Measurements from ENCODE around the gene PROX2.

PROX2 gene

GRCh38 chr14:74875941-74876913, at the start of gene PROX2:
Gene PROX2 (minus strand): TSS chr14:74876145. CDS start chr14:74863834, 12,311 bp downstream.
- DNase-seq (ENCODE audit: low spot score), result no peak

DNA sequence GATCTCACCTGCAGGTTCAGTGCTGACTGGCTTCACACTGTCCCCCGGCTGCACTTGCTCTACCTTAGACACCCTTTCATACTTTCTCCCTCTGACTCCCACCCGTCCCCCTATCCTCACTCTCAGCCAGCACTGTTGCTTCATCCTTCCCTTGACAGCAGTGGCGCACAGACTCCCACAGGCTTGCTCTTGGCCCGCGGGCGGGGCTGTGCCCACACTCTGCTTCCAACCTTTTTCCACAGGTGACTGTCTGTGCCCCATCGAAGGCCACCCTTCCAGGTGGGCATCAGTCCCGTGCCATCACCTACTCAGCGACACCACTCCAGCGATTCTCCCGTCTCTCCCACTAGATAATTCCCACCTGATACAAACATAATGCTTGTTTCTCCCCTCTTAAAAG, 48.1 kb upstream of the PROX2 start:
- no peak for DNase-seq (ENCODE audit: low spot score)

DNA sequence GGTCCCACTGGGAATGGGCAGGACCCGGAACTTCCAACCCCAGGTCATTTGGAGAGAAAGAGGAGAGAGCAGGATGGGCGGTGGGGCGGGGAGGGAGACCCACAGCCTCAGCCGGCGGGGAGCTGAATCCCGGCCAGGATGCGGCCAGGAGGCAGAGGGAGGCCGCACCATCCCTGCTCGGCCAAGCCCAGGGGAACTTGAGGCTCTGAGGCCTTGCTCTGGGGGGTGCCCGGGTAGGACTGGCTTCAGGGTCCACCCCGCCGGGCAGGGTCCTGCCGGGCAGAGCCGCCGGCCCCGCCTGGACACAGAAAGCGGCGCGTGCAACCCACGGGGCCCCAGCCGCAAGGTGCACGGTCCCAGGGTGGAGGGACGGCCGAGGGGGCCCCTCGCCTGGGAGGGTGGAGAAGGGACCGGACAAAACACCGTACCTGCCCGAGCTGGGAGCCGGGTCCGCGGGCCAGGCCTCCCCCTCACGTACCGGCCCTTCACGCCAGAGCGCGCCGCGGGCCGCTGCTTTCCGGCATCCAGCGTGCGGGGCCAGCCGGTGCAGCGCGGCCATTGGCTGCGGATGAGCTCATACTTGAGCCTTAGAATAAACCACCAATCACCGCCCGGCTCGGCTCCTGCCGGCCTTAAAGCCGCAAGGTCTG, 46.9 kb upstream of the PROX2 start, which contains the start of gene RPS6KL1:
Gene RPS6KL1, minus strand, starts transcription at position 509 of the 650 bp plus-strand sequence. CDS start 1,719 bp downstream, outside the sequence.
- DNase-seq (ENCODE audit: low spot score), result peak; percentile 82

- DNase-seq (ENCODE audit: low spot score), result no peak
These were observed 46.2 kb upstream of the PROX2 start for GRCh38 chr14:74921987-74922751.

DNA sequence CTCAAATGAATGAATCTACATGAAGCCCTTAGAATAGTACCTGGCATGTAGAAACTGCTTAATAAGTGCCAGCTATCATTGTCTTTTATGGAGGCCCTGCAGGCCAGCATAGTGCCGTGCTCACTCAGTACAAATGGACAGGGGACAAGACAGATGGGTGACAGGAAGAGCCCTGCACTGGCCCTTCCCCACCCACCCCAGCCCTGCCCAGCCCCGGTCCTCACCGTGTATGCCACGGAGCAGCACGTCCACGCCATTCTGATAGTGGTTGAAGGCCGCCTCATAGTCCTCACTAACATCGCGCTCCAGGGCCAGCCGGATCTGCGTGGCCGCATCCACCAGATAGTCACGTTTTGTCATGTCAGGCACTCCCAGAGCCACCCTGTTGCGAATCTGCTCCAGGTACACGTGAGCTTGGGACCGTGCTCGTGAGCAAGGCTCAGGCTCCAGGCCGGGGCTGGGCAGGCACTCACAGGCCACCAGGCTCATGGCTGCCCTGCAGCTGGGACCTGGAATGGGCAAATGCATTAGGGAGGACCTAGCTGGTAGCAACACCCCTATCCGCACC, 45.2 kb upstream of the PROX2 start:
- DNase-seq (ENCODE audit: low spot score), result no peak

GRCh38 chr14:74920281-74920680, 44.3 kb upstream of the PROX2 start:
- no peak for DNase-seq (ENCODE audit: low spot score)

- no peak for DNase-seq (ENCODE audit: low spot score)
These were observed 43.6 kb upstream of the PROX2 start for GRCh38 chr14:74919421-74920165.

DNA sequence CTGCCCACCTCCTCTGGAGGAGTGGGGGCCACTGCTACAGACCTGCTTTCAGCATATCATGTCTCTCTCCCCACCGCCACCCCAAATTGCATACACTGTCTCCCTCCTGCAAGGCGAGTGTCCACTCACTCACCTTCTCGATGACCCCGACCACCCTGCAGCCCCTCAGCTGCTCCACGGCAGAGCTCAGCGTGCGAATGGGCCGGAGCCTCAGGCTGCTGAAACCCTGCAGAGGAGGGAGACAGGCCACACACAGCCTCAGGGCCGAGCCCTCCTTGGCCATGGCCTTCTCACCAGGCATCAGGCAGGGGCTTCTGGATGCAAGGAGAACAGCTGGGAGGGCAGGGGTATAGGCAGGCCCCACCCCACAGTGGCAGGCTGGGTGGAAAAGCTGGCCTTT, 42.4 kb upstream of the PROX2 start:
- DNase-seq (ENCODE audit: low spot score), result no peak

GRCh38 chr14:74917646-74918081, 41.7 kb upstream of the PROX2 start:
- no peak for DNase-seq (ENCODE audit: low spot score)

DNA sequence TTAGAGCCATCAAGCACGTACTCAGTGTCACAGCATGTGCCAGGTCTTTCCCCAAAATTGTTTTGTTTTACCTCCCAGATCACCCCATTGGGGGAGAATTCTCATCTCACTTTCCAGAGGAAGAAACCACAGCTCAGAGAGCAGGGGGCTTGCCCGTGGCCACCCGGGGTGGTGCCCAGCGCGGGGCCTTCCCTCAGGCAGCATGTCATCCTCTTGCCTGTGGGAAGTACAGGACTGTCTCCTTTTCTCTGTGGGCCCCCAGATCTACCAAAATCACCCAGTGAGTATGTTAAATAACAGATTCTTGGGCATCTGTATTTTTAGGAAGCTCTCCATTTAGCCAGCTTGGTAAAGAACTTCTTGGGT, 41.2 kb upstream of the PROX2 start:
- no peak for DNase-seq (ENCODE audit: low spot score)

- no peak for DNase-seq (ENCODE audit: low spot score)
These were observed 39.9 kb upstream of the PROX2 start for GRCh38 chr14:74915826-74916225.

- no peak for DNase-seq (ENCODE audit: low spot score)
These were observed 39.5 kb upstream of the PROX2 start for GRCh38 chr14:74915426-74915825.

DNA sequence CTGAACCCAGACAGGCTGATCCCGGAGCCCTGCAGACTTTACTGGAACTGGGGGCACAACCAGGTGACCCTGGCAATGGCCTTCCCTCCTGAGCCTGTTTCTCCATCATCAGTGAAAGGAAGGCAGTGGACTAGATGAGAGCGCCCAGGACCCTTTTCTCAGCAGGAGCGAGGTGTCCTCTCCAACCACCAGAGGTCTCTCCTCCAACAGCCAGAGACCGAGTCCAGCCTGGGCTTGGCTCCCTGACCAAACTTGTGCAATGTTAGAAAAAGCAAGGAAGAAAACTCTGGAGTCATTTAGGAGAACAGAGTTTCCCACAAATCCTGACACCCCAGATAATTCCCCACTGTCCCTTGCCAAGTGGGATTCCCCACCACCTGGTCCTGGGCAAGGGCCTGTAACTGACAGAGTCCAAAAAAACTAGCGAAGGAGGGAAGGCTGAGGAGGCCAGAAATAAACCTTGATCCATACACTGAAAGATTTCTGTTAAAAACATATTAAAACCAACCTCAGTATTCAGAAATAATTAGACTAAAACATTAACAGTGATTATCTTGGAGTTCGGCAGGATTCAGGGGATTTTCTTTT, 38.1 kb upstream of the PROX2 start:
- DNase-seq (ENCODE audit: low spot score), result no peak

DNA sequence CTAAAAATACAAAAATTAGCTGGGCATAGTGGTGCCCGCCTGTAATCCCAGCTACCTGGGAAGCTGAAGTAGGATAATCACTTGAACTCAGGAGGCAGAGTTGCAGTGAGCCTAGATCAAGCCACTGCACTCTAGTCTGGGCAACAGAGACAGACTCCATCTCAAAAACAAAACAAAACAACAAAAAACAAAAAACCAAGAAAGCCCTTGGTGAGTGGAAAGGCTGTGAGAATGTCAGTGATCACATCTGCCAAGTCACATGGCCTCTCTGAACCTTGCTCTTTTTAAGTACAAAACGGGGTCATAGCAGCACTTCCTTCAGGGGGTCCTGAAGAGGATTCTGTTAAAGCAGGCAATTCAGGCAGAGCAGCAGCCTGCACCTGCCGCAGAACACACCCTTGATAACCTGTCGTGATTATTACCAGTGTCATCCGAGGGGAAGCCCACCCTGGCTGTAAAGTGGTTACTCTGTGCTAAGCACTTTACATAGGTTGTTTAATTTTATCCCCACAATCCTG, 37.5 kb upstream of the PROX2 start:
- no peak for DNase-seq (ENCODE audit: low spot score)

- no peak for DNase-seq (ENCODE audit: low spot score)
These were observed 36.9 kb upstream of the PROX2 start for GRCh38 chr14:74912801-74913200.

GRCh38 chr14:74912111-74912510, 36.2 kb upstream of the PROX2 start:
- no peak for DNase-seq (ENCODE audit: low spot score)

GRCh38 chr14:74911704-74912103, 35.8 kb upstream of the PROX2 start:
- no peak for DNase-seq (ENCODE audit: low spot score)

- no peak for DNase-seq (ENCODE audit: low spot score)
These were observed 35.3 kb upstream of the PROX2 start for GRCh38 chr14:74911221-74911620.

DNA sequence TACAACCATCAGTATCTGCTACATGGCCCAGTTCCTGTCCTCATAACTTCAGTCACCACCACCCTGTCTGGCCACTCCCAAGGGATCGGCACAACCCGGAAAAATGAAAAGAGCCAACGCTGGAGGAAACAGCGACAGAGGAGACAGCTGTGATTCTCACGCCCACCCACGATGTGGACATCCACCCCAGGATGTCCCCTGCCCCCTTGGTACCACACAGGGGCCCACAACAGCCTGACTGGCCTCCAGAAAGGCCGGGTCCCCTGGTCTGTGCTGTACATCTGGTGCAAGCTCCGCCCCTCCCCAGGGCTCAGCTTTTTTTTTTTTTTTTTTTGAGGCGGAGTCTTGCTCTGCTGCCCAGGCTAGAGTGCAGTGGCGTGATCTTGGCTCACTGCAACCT, 34.6 kb upstream of the PROX2 start:
- no peak for DNase-seq (ENCODE audit: low spot score)

GRCh38 chr14:74909911-74910310, 34.0 kb upstream of the PROX2 start:
- DNase-seq (ENCODE audit: low spot score), result no peak

GRCh38 chr14:74909501-74909900, 33.6 kb upstream of the PROX2 start:
- DNase-seq (ENCODE audit: low spot score), result no peak
